ENCODE data around the gene MADCAM1.

The MADCAM1 gene

GRCh38 chr19:532561-533363 lies 36.5 kb downstream of the MADCAM1 start:
- no peak for TF ChIP-seq POLR2A (IDR thresholded peaks at IDR 0.05; ENCODE audit: low read depth, low read length)
- FAIRE-seq = no peak

GRCh38 chr19:533364-534058 lies 37.2 kb downstream of the MADCAM1 start:
- DNase-seq (ENCODE audit: insufficient read length, low spot score) = no peak
- no peak for TF ChIP-seq POLR2A (IDR thresholded peaks at IDR 0.05; ENCODE audit: low read depth, low read length)
- no peak for FAIRE-seq

More at GRCh38 chr19:532561-533363, 36.5 kb downstream of the MADCAM1 start:
- peak; percentile 69 for DNase-seq (ENCODE audit: insufficient read length, low spot score)

DNA sequence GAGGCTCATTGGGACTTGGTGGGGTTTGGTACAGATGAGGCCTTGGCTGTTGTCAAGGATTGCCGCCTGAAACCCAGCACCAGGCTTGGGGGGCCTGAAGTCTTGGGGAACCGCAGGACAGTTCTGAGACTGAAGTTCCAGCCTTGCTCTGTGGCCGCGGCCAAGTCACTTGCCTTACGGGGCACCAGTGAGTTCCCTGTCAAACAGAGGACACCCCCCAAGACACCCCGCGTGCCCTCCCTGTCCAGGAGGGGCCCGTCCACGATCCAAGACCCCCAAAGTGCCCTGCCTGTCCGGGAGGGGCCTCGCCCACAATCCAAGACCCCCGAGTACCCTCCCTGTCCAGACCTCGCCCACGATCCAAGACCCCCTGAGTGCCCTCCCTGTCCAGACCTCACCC lies 37.8 kb downstream of the MADCAM1 start:
- no peak for TF ChIP-seq POLR2A (IDR thresholded peaks at IDR 0.05; ENCODE audit: low read depth, low read length)
- DNase-seq (ENCODE audit: insufficient read length, low spot score) = no peak
- FAIRE-seq = no peak

DNA sequence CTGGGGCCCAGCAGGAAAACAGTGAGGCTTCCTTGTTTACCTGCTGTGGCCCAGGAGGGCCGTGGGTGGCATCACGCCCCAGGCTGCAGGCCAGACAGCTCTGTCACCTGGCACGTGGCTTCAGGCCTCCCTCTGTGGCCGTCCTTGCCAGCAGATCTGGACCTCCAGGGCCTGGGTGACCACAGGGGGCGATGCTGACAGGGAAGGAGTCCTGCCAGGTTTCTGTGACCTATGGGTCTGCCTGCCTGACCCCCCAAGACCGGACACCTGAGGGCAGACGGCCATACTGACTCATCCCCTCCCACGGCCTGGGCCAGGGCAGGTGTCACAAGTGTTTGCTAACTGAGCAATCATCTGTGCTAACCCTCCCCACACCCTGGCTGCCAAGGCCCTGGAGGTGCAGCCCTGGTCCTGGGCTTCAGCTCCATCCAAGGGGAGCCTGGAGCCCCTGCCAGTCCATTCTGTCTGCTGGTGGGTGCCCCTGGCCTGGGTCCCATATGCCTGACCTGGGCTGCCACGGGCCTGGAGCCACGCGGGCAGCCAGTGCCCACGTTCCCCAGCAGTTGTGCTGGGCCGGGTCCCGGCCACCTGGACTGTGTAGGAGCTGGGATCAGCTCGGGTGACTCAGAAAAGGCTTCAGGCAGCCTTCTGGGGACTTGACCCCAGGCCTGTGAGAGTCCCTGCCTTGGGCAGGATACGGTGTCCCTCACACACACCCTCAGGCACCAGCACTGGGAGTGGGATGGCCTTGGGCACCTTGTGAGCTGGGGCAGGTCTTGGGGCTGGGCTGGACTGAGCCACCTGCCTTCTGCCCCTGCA lies 38.9 kb downstream of the MADCAM1 start:
- no peak for TF ChIP-seq POLR2A (IDR thresholded peaks at IDR 0.05; ENCODE audit: low read depth, low read length)
- FAIRE-seq = no peak
- DNase-seq (ENCODE audit: insufficient read length, low spot score) = no peak

DNA sequence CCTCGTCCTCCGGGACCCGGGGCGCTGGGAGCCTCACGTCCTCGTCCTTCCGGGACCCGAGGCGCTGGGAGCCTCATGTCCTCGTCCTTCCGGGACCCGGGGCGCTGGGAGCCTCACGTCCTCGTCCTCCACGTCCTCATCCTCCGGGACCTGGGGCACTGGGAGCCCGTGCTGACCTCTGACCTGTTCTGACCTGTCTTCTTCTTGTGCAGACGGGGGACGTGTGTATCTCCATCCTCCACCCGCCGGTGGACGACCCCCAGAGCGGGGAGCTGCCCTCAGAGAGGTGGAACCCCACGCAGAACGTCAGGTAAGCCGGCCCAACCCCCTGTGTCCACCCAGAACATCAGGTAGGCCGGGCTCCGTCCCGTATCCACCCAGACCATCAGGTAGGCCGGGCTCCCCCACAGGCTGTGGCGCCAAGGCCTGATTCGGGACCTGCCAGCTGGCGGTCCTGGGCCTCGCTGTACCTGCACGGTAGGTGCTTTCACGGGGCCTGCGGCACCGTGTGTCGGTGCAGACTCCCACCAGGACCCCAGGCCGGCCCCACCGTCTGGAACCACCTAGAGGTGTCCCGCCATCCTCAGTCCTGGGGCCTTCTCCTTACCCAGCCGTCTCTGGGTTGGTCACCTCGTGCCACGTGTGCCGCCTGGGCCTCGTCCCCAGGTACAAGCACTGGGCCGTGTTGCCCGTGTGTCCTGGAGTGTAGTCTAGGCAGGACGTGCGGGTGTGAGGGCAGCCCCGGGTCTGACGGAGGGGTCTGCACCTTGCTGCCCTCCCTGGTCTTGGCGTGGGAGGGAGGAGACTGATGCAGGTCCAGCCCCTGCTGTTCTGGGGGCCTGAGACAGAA lies 40.0 kb downstream of the MADCAM1 start:
- no peak for DNase-seq (ENCODE audit: insufficient read length, low spot score)
- FAIRE-seq = no peak
- no peak for TF ChIP-seq POLR2A (IDR thresholded peaks at IDR 0.05; ENCODE audit: low read depth, low read length)

DNA sequence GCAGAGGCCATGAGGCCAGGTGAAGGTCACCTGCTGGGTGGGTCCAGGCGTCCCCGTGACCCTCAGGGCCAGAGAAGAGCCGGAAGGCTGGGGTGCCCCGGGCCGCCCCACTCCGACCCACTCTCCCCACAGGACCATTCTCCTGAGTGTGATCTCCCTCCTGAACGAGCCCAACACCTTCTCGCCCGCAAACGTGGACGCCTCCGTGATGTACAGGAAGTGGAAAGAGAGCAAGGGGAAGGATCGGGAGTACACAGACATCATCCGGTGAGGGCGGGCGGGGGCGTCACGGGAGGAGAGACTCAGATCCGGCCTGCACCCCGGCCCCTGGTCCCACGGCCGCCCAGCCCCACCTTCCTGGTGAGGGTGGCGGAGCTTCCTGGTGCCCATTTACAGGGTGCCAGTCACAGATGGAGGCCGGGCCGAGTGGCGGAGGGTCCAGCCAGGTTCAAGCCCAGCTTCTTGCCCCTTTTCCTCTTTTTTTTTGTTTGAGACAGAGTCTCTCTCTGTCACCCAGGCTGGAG lies 40.7 kb downstream of the MADCAM1 start:
- no peak for TF ChIP-seq POLR2A (IDR thresholded peaks at IDR 0.05; ENCODE audit: low read depth, low read length)
- DNase-seq (ENCODE audit: insufficient read length, low spot score) = no peak
- FAIRE-seq = no peak

DNA sequence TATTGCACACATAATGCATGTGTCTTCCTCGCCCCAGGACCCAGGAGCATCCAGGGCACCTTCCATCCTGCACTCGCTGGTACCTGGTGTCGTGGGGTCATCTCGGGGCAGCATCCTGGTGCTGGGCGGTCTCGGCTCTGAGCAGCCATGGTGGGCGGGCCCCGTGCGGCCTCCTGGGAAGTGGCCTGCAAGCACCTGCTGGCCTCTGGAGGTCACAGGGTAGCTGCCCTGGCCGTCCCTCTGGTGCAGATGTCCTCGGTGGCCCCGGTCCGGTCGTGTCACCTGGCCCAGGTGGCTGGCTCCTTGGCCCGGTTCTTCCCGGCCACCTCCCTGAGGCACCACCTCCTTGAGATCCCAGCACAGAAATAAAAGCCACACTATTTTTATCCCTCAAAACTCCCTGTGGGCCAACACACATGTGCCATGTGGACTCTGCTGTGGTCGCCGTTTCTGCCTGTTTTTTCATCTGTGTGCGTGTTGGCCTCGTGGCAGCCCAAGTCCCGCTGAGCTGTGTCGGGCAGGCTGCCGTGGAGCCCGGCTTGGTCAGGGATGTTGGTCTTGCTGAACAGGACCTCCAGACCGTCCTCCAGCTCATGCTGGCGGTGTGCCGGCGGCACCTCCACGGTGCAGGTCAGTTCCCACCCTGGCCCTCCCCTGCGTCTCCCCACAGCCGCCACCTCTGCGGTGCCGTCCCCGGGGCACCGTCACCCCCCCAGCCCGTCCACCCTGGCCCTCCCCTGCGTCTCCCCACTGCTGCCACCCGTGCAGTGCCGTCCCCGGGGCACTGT lies 42.5 kb downstream of the MADCAM1 start:
- no peak for DNase-seq (ENCODE audit: insufficient read length, low spot score)
- FAIRE-seq = no peak
- no peak for TF ChIP-seq POLR2A (IDR thresholded peaks at IDR 0.05; ENCODE audit: low read depth, low read length)

DNA sequence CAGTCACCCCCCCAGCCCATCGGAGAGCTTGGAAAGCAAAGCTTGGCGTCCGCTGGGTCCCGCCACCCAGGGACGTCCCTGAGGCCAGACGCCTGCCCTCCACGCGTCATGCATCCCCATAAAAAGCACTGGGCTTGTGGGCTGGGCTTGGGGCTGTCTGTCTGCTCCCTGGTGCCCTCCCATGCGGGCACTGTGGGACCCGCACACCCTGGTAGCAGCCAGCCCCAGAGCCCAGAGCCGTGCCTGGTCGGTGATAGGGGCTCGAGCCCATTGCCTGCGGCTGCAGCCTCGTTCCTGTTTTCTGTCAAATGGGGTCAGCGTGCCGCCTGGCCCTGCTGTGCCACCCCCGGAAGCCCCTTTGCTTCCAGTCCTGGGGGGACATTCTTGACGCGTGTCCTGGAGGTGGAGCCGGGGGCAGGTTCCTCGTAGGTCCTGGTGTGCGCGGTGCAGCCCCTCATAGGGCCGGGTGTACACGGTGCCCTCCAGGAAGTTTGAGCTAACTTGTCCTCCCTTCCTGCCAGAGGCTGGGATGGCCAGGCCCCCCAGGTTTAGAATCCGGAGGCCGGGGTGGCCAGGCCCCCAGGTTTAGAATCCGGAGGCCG lies 43.2 kb downstream of the MADCAM1 start:
- DNase-seq (ENCODE audit: insufficient read length, low spot score) = no peak
- TF ChIP-seq POLR2A (IDR thresholded peaks at IDR 0.05; ENCODE audit: low read depth, low read length) = no peak
- FAIRE-seq = no peak

GRCh38 chr19:540867-541637 lies 44.8 kb downstream of the MADCAM1 start:
- FAIRE-seq = no peak
- TF ChIP-seq POLR2A (IDR thresholded peaks at IDR 0.05; ENCODE audit: low read depth, low read length) = no peak

DNA sequence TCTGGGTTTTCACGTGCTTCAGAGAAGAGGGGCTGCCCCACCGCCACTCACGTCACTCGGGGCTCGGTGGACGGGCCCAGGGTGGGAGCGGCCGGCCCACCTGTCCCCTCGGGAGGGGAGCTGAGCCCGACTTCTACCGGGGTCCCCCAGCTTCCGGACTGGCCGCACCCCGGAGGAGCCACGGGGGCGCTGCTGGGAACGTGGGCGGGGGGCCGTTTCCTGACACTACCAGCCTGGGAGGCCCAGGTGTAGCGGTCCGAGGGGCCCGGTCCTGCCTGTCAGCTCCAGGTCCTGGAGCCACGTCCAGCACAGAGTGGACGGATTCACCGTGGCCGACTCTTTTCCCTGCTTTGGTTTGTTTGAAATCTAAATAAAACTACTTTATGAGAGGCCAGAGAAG lies 45.4 kb downstream of the MADCAM1 start:
- FAIRE-seq (no peak), DNase-seq (ENCODE audit: insufficient read length, low spot score) (no peak)
- TF ChIP-seq POLR2A (IDR thresholded peaks at IDR 0.05; ENCODE audit: low read depth, low read length) = no peak

More at GRCh38 chr19:540867-541637, 44.8 kb downstream of the MADCAM1 start:
- no peak for DNase-seq (ENCODE audit: insufficient read length, low spot score)

- DNase-seq (ENCODE audit: insufficient read length, low spot score) (no peak), FAIRE-seq (no peak)
- TF ChIP-seq POLR2A (IDR thresholded peaks at IDR 0.05; ENCODE audit: low read depth, low read length) = no peak
Measured at GRCh38 chr19:542173-542866, 46.0 kb downstream of the MADCAM1 start.
